Forelimb muscle (tissue), 1 donor: Measurements from ENCODE around the gene HEG1. TPM values are rescaled to one million over a fixed set of nuclear protein-coding genes. Genes with fewer than 3 reads are reported as not detected.
"Not testable (repeated sequence)": the region's sequence is repeated elsewhere in the genome, so short reads cannot be mapped to it uniquely, and the experiment has no call there.

Experiments
- DNase-seq: peaks from one replicate; pipeline ENCODE4 v3.0.0-alpha.2; 2013; ENCODE audit warnings: low read depth
- polyA plus RNA-seq: library from polyadenylated mRNA; unstranded; fragments of 120-200 nt; gene quantifications from one replicate; pipeline ENCODE4 v1.2.1, GENCODE V29; 2013; ENCODE audit not compliant: insufficient read length

Gene HEG1
- polyA plus RNA-seq, 1 donor = 27.5 TPM

DNA sequence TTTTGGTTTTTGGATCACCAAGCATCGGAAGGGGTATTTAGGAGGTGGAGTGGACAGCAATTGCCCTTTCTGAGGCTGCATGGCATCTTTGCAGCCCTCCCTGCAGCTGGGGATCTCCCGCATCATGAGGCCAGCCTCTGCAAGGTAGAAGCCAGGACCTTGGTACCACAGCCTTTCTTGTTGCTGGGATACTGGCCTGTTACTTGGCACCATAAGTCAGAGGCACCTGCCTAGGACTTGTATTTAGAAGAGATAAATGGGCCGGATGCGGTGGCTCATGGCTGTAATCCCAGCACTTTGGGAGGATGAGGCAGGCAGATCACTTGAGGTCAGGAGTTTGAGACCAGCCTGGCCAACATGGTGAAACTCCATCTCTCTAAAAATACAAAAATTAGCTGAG lies 97.8 kb downstream of the HEG1 start:
- not testable (repeated sequence) for DNase-seq

DNA sequence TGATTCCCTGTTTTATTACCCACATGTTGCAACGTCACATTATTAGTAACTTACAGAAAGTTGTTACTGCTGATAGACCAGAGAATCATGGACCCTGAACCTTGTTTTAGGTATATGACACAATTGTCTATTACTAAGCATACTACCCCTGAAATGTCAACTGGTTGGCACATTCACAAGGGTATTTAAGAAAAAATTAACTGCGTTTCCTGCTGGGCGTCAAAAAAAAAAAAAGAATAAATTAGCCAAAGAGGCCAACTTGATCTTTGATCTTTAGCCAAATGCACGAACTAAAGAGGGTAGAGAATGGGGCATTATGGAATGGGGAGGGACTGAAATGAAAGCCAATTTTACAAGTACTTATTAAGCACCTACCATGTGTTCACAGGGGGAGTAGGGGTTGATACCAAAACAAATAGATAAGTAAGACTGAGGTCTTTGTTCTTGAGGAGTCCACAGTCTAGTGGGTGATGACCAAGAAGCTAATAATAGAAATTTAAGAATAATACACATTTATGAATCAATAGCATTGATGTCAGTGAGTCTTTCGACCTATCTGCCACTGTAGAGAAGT lies 103.4 kb downstream of the HEG1 start:
- no peak for DNase-seq

DNA sequence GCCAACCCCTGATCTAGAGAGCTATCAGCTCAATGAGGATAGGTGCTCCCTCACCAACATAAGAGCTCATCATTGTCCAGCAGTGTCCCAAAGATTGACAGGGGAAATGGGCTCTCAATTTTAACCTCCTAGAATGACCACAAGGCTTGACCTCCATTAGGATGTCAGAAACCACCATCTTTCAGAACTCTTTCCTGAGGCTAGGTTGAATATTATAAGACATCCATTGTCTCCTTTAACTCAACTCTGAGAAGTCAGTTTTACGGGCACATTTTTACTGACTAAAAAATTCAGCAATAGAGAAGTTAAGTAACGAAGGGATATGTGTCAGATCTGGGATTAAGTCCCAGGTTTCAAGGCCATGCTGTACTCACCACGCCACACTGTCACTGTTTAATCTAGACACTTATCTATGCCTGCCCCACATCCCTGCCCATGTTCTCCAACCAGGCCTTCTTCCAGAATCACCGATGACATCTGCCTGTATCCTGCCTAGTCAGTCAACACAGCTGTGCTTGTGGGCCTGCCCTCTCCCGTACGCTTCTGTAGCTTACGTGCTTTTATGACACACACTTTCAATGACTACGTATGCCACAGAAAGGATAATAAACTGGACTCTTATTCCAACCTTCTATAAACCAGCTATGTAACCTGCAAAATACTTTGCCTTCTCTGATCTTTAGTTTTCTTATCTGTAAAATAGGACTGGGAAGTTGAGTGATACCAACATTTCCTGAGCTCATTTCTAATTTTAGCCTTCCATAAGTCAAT lies 104.1 kb downstream of the HEG1 start:
- DNase-seq = no peak

DNA sequence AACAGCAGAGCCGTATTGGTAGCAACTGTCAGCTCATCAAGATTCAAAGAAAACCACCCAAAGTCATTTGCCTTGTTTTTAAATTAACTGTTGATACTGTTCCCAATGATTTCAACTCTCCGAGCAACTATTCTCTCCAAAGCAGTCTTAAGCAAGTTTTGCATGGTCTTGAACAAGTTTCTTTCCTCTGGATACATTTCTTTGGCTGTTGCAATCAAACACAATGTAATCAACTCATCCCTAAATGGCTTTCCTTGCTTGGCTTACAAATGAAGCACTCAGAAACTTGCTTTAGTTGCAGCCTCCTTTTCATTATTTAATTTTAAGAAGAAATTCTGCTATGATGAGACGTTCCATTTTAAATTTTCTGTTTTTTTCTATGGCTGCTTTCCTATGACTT lies 105.8 kb downstream of the HEG1 start:
- DNase-seq = no peak

DNA sequence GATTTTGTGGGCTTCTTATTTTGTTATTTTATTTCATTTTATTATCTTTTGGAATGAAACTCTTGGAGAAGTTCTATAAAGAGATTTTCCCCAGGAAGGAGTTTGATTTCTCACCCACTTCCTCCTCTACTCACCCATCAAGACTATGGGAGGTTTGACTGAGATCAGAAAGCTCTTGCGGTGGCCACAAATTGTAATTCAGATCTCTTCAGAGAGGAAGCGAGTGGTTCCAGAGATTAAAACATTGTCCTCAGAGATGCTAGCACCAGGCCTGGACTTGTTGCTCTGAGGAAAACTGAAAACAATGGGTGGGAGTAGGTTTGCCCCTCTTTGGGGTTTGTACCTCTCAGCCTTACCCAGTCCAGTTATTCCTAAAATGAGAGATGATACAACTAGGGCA lies 113.2 kb downstream of the HEG1 start:
- DNase-seq = no peak

DNA sequence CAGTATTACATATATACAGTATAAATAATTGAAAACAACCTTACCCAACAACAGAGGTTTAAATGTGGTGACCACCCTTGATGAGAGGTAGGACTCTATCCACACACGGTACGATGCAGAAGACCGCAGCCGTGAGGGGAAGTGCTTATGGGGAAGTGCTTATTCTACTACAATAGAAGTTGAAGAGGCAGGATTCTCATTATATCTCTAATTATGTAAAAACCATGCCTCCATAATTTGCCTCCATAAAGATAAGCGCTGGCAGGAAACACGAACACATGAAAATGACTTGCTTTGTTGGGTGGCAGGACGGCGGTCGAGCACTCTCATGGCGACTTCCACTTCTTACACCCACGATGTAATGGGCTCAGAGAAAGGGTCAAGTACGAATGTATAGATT lies 114.0 kb downstream of the HEG1 start:
- DNase-seq = no peak

DNA sequence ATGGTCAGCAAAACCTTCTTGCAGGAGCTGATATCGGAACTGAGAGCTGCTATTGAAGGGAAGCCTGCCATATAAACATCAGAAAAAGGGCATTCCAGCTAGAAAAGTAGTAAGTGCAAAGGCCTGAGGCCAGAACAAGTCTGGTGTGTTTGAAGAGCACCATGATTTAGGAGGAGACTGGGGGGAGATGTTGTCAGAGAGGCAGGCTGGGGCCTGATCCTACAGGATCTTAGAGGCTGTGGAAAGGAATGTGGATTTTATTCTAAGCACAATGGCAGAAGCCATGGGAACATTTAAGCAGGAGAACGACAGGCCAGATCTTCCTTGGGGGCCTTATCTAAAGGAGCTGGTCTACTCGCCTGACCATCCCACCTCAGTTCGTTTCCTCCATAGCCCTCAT lies 116.1 kb downstream of the HEG1 start:
- no peak for DNase-seq

DNA sequence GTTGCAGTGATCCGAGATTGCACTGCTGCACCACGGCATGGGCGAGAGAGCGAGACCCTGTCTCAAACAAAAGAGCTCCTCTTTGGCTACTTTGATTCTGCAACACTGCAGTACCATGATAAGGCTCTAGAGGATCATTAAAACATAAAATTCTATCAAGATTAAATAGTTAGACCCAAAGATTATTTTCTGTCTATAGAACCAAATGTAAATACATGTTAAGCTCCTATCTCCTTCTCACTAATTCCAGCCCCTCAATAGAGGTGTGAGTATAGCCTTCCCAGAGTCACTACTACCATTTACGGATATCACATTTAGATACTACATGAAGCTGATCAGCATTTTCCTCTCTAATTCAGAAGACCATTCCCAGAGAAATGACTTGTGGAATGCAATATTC lies 116.9 kb downstream of the HEG1 start:
- no peak for DNase-seq

DNA sequence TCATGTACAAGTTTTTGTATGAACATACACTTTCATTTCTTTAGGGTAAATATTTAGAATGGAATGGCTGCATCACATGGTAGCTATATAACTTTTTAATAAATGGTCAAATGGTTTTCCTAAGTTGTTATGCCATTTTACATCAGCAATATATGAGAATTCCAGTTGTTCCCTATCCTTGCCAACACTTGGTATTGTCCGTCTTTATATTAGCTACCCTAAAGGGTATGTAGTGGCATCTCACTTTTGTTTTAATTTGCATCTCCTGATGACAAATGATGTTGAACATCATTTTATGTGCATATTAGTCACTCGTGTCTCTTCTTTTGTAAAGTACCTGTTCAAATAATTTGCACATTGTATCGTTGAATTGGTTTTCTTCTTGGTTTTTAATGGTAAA lies 118.7 kb downstream of the HEG1 start:
- no peak for DNase-seq

DNA sequence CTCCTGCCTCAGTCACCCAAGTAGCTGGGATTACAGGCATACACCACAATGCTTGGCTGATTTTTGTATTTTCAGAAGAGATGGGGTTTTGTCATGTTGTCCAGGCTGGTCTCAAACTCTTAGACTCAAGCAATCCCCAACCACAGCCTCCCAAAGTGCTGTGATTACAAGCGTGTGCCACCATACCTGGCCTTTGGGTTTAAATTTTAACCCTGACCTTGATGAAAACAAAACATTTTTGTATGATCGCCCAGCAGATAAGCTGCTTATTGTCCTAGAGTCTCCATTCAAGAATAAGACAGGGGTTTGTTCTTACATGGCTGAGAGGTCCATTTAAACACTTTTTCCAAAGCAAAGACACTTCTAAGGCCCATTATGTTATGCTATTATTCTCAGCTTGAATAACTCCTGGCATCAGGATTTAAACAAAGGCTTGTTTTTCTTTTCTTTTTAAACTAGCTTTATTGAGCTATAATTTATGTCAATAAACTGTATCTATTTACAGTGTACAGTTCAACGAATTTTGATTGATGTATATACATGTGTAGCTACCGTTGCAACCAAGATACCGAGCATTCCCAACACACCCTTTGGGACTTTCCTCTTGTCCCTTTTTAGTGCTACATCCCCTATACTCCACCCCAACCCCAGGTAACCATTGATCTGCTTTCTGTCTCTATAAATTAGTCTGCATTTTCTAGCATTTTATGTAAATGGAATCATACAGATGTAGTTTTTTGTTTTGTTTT lies 119.8 kb downstream of the HEG1 start:
- no peak for DNase-seq

DNA sequence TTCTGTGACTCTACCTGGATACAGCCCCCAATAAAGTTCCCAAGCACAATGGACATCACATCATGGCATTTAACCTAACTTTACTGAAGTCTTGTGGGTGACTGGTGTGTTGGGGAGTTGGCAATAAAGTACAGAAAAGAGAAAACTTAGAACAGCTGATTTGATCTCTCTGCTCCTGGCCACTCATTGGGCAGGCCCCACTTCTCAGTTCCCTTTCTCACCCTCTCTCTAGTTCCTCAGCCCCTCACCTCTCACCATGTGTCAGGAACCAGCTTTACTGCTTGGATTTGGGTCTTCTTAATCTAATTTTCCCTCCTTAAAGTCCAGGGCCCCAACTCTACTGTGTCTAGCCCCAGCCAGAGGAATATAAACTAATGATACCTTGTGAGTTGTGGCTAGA lies 120.5 kb downstream of the HEG1 start:
- DNase-seq = no peak

DNA sequence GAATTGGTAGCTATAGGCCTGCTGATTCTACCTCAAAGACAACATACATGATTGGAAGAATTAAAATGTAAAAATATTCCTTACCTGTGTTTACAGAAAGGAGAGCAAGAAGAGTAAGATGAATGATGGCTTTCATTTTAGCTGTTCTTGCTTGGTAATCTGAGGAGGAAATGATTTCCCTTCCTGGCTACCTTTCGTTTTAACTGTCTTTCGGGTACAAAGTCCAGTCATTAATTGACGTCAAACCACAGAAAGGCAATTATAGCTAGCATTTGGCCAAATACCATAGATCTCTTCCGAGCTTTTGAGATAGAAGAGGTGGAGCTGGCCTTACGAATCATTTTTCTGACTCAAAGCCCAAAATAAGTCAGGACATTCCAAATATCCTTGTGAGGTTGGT lies 121.2 kb downstream of the HEG1 start, which contains the start of gene MUC13:
MUC13 (minus strand) TSS at position 175 of the 400 bp plus-strand sequence; CDS start at position 136, 39 bp downstream.
- no peak for DNase-seq

DNA sequence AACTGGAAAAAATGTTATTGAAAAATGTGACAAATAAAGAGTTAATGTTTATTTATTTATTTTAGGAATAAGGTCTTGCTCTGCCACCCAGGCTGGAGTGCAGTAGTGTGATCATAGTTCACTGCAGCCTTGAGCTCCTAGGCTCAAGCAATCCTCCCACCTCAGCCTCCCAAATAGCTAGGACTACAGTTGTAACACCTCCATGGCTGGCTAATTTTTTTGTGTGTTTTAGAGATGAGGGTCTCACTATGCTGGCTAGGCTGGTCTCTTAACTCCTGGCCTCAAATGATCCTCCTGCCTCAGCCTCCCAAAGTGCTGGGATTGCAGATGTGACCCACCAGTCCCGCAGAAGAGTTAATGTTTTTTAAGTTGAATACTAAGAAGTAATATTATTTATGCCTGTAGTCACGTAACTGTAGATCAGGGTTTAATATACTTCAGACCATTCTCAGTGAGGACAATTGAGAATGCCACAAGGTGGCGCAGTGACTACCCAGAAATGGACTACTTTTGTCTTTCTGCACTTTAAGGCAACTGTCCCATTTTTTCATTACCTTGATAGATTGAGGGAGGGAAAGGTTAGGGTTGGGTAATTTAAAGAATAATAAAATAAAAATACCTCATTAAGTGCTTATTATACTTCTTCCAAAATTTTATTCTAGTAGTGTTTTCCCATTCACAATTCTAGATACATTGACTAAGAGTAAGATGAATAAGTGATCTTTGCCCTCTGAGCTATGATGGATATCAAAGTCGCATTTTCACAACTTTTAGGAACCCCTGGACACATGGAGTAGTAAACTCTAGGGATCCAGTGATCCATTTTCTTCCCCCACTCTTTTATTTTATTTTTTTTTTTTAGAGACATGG lies 127.2 kb downstream of the HEG1 start:
- DNase-seq = peak; percentile 44

DNA sequence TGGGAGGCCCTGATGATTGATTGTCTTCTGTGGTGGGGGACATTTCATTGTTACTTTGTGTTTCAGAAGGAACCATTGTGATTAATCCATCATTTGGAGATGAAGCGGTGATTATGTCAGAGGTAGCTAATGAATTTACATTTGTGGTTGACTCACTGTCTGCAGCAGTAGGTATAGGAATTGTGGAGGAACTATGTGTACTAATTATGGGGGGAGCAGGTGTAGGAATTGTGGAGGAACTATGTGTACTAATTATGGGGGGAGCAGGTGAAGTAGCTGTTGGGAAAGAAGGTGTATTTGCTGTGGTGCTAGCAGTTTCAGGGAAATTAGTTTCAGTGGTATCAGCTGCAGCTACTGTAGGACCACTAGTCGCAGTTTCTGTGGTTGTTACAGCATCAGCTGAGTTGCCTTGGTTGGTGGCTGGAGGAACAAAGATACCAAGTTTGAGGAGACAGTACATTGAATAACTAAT lies 128.2 kb downstream of the HEG1 start:
- DNase-seq = no peak

DNA sequence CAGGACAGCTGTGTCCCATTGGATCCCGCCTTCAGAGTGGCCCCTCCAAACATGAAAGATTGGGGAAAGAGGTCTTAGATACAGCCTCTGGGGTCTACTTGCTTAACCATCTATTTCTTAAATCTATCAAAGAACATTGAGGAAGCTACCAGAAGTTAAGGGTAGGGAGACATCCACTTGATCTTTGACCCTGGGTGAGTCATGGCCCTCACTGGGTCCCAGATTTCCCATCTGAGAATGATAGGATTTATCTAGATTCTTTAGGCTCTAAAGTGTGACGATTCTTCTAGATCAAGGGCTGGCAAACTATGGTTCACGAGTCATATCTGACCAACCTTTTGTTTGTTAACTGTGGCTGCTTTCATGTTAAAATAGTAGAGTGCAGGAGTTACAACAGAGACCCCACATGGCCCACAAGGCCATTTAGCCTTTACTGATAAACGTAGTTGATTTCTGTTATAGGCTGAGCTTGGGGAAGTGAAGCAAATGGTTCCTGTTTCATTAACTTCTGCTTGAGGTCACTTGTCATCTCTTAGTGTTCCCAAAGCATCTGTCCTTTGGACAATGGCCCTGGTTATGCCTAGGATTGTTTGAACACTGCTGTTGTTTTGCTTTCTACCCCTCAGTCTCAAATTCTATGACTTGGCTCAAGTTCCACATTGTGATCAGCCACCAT lies 129.2 kb downstream of the HEG1 start:
- DNase-seq = no peak

DNA sequence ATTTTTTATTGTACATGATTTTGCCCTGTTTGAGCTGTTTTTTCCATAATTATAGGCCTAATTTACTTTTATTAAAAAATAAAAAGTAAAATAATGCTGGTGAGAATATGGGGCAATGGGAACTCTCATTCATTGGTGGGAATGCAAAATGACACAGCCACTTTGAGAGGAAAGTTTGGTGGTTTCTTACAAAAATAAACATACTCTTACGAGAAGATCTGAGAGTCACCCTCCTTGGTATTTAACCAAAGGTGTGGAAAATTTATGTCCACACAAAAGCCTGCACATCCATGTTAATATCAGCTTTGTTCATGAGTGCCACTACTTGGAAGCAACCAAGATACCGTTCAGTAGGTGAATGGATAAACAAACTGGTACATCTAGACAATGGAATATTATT lies 131.1 kb downstream of the HEG1 start:
- DNase-seq = no peak

DNA sequence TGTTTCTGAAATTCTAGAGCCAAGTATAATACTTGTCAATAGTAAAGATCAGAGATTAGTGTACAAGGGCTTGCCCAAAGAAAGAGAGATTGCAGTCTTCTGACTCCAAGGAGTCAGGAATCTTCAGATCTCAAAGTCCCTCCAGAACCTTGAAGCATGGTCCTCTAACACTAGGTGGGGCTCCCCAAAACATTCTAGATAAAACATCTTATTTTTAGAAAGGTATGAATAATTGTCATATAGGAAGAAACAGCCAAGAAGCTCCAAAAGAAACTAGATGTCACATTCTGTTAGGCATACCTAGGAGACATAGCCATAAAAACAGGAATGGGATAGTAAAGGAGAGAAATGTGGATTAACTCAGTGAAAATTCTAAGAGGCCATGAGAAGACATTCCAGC lies 132.0 kb downstream of the HEG1 start:
- no peak for DNase-seq

DNA sequence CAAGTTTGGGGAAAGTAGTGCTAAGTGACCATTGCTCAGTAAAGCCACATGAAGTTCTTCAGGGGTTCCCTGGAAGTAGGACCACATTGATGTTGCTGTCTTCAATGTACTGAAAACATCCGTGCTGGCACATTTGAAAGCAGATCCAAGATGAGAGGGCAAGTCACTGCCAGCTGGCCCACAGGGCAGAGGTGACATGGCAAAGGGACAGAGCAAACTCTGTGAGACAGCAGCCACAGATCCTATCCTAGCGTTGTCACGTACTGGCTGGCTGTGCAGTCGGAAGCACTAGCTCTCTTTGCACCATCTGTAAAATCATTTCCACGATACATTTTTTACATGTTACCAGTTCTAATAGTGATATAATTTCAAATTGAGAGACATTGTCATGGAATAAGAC lies 135.1 kb downstream of the HEG1 start:
- DNase-seq = no peak

DNA sequence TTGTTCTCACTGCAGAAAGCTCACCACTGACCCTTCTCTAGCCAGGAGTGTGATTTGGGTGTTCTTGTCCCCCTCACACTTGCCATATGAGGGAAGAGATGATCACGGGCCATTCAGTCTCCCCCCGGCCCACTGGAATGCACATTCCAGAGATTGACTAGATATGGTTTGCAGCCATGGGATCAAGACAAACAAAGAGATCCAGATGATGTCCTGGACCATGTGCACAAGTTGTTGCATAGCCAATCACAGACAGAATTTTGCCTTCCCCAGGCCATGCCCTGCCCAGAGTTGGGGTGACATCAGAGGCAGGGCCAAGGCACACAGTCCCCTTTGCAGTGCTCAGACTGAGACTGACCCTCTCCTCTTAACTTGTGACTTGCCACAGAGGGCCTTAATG lies 136.0 kb downstream of the HEG1 start:
- DNase-seq = no peak

DNA sequence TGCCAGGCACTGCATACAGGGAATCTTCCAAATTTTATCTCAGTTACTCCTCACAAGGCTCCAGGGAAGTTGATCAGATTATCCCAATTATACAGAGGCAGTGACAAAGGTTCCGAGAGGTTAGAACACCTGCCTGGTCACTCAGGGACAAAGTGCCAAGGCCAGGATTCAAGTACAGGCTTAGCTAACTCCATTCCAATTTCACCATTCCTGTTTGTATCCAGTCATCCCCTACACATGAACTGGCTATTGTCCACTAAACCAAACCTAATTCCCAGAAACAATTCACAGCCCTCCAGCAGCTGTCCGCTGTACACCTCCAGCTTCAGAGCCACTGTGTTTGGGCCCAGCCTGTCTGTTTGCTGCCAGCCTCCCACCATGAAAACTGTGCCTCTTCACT lies 137.3 kb downstream of the HEG1 start:
- no peak for DNase-seq

DNA sequence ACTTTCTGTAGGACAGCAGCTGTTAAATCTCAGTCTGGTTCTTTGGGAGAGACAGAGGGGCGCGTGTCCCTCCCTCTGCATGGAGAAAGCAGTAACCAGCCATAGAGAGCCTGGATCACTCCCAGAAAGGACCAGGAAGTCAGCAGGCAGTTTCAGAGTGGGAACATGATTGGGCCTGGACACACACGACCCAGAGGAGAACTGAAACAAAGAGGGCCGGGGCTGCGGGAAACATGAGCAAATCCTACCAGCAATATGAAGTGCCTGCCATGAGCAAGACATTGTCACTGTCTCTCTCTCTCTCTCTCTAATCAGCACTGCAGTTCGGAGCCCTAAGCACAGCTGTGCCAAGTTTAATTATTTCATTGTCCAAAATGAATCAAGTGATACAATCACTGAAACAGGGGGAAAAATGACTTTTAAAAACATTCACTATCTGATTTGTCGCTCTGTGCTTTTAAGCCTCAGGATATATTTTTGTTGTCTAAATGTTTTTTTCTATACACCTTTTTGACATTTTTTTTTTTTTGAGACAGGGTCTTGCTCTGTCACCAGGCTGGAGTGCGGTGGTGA lies 138.9 kb downstream of the HEG1 start:
- no peak for DNase-seq
